HCT116 (cell line): Measurements from ENCODE around the gene SYNE2. TPM values are rescaled to one million over a fixed set of nuclear protein-coding genes. Genes with fewer than 3 reads are reported as not detected.

Experiments
- ATAC-seq: fragments of 200-7000 bp; cut with Tn5 transposase; 2 replicates; pipeline ENCODE4 v1.9.1; 2020; ENCODE audit warnings: mild to moderate bottlenecking, moderate library complexity
- BruUV-seq: library from RNA; stranded (reverse); fragments of 400-500 nt; replicated peaks from 2 replicates; lab custom pipeline; 2021; lab: Mats Ljungman, UMichigan
- CTCF ChIA-PET: fragments of 300-600 bp; sonication (Branson Sonifier 250); formaldehyde crosslinking; loops from one replicate; lab custom pipeline; 2021; ENCODE audit warnings: antibody characterized with exemption; lab: Charles Lee
- POLR2A ChIA-PET: fragments of 300-600, 350-600 bp; sonication (Branson Sonifier 250); formaldehyde crosslinking; loops from one replicate; lab custom pipeline; 2021; ENCODE audit warnings: antibody characterized with exemption; lab: Charles Lee
- RAD21 ChIA-PET, 2 experiments: fragments of 300-600 bp; sonication (Branson Sonifier 250); formaldehyde crosslinking; loops; one replicate each; lab custom pipeline; 2023; ENCODE audit warnings: low total read pairs in 2 of 2; ENCODE audit not compliant: uncharacterized antibody in 2 of 2, unreplicated experiment in 2 of 2, low non-redundant PET in 1 of 2; lab: Charles Lee
- DNase-seq: peaks from one replicate; pipeline ENCODE4 v3.0.0-alpha.2; 2010; ENCODE audit warnings: low read depth, low spot score
- H2AFZ ChIP-seq: fragments of 200-600 bp; shearing (Covaris generic), sonication (generic); 2 replicates; pipeline ENCODE4 v1.6.1; 2017; ENCODE audit warnings: low read depth, mixed run types, mixed read lengths, antibody characterized with exemption, low read length; ENCODE audit not compliant: poor library complexity, severe bottlenecking
- H3K27ac ChIP-seq: 2 replicates; pipeline ENCODE4 v1.5.1; 2012; ENCODE audit warnings: low read depth, low read length
- H3K27me3 ChIP-seq: fragments of 200-600 bp; sonication (generic); 2 replicates; pipeline ENCODE4 v1.6.1; 2016; ENCODE audit warnings: mixed run types, low read length, mixed read lengths; ENCODE audit not compliant: insufficient read depth
- H3K36me3 ChIP-seq, 2 experiments: fragments of 200-500 bp in 1 of 2; fragments of 200-600 bp in 1 of 2; sonication (Bioruptor generic) in 1 of 2; sonication (generic) in 1 of 2; 2 replicates each; pipeline versions ENCODE4 v1.5.1 to v1.6.1; 2014 to 2016; ENCODE audit warnings: low read length in 2 of 2, inconsistent platforms in 1 of 2, mixed read lengths in 1 of 2, mixed run types in 1 of 2; ENCODE audit not compliant: insufficient read depth in 2 of 2, control insufficient read depth in 1 of 2
- H3K4me1 ChIP-seq, 2 experiments: fragments of 200-600 bp in 1 of 2; sonication (generic) in 1 of 2; 2 replicates each; pipeline versions ENCODE4 v1.5.1 to v1.6.1; 2012 to 2017; ENCODE audit warnings: low read length in 2 of 2, inconsistent platforms in 1 of 2, mild to moderate bottlenecking in 1 of 2, mixed read lengths in 1 of 2, mixed run types in 1 of 2, moderate library complexity in 1 of 2; ENCODE audit not compliant: insufficient read depth in 2 of 2, control insufficient read depth in 1 of 2
- H3K4me2 ChIP-seq: fragments of 200-600 bp; sonication (generic); 2 replicates; pipeline ENCODE4 v1.6.1; 2017; ENCODE audit warnings: mixed run types, low read length, mixed read lengths
- H3K4me3 ChIP-seq, 2 experiments: fragments of 200-600 bp in 1 of 2; sonication (generic) in 1 of 2; replicated peaks in 1 of 2; 2 replicates each; pipeline ENCODE4 v1.5.1; 2011 to 2016; ENCODE audit warnings: low read length in 2 of 2, control low read depth in 1 of 2, low read depth in 1 of 2, mild to moderate bottlenecking in 1 of 2, mixed read lengths in 1 of 2, mixed run types in 1 of 2
- H3K79me2 ChIP-seq: fragments of 200-600 bp; sonication (generic); 2 replicates; pipeline ENCODE4 v1.6.1; 2017; ENCODE audit warnings: mild to moderate bottlenecking, mixed run types, low read length, moderate library complexity, mixed read lengths; ENCODE audit not compliant: insufficient read depth
- H3K9ac ChIP-seq: fragments of 200-600 bp; sonication (generic); 2 replicates; pipeline ENCODE4 v1.6.1; 2016; ENCODE audit warnings: low read length, mixed read lengths
- H3K9me2 ChIP-seq: fragments of 200-600 bp; sonication (generic), shearing (Covaris generic); 2 replicates; pipeline ENCODE4 v1.6.1; 2017; ENCODE audit warnings: mixed run types, mild to moderate bottlenecking, moderate library complexity; ENCODE audit not compliant: insufficient read depth
- H3K9me3 ChIP-seq, 2 experiments: fragments of 200-500 bp in 1 of 2; fragments of 200-600 bp in 1 of 2; sonication (Bioruptor generic) in 1 of 2; sonication (generic) in 1 of 2; 2 replicates each; pipeline ENCODE4 v1.6.1; 2014 to 2017; ENCODE audit warnings: low read length in 2 of 2, mixed read lengths in 2 of 2, inconsistent platforms in 1 of 2, low read depth in 1 of 2, mild to moderate bottlenecking in 1 of 2, mixed run types in 1 of 2, moderate library complexity in 1 of 2; ENCODE audit not compliant: control insufficient read depth in 1 of 2, insufficient read depth in 1 of 2
- H4K20me1 ChIP-seq: fragments of 200-600 bp; sonication (generic), shearing (Covaris generic); 2 replicates; pipeline ENCODE4 v1.6.1; 2017; ENCODE audit warnings: mixed run types, mild to moderate bottlenecking, moderate library complexity; ENCODE audit not compliant: insufficient read depth
- CBX3 ChIP-seq: IDR thresholded peaks from 2 replicates; pipeline ENCODE4 v1.6.1; 2012; ENCODE audit warnings: low read depth
- CEBPB ChIP-seq: IDR thresholded peaks from 2 replicates; pipeline ENCODE4 v1.6.1; 2012; ENCODE audit warnings: low read depth
- ELF1 ChIP-seq: IDR thresholded peaks from 2 replicates; pipeline ENCODE4 v1.6.1; 2012; ENCODE audit warnings: low read depth, borderline replicate concordance
- EZH2 ChIP-seq: fragments of 200-600 bp; sonication (generic); IDR thresholded peaks from 2 replicates; pipeline ENCODE4 v1.6.1; 2017; ENCODE audit warnings: antibody characterized with exemption, mixed run types
- EZH2phosphoT487 ChIP-seq: fragments of 200-600 bp; IDR thresholded peaks from 2 replicates; pipeline ENCODE4 v1.6.1; 2018; ENCODE audit warnings: antibody characterized with exemption, borderline replicate concordance
- FOSL1 ChIP-seq: IDR thresholded peaks from 2 replicates; pipeline ENCODE4 v1.6.1; 2012; ENCODE audit warnings: low read depth
- JUND ChIP-seq: IDR thresholded peaks from 2 replicates; pipeline ENCODE4 v1.6.1; 2012
- POLR2A ChIP-seq: IDR thresholded peaks from 2 replicates; pipeline ENCODE4 v1.7.0; 2011; ENCODE audit warnings: borderline replicate concordance; ENCODE audit not compliant: insufficient read depth, insufficient read length; ENCODE audit errors: extremely low read depth
- POLR2AphosphoS5 ChIP-seq: IDR thresholded peaks from 2 replicates; pipeline ENCODE4 v1.6.1; 2011; ENCODE audit warnings: mild to moderate bottlenecking, low read depth, low read length, moderate library complexity
- RAD21 ChIP-seq: IDR thresholded peaks from 2 replicates; pipeline ENCODE4 v1.6.1; 2012; ENCODE audit warnings: low read depth, mild to moderate bottlenecking
- SIN3A ChIP-seq: IDR thresholded peaks from 2 replicates; pipeline ENCODE4 v1.6.1; 2012; ENCODE audit warnings: low read depth
- SP1 ChIP-seq: IDR thresholded peaks from 2 replicates; pipeline ENCODE4 v1.6.1; 2012; ENCODE audit warnings: low read depth
- SRF ChIP-seq: IDR thresholded peaks from 2 replicates; pipeline ENCODE4 v1.6.1; 2012; ENCODE audit warnings: low read depth
- TCF7L2 ChIP-seq: IDR thresholded peaks from 2 replicates; pipeline ENCODE4 v1.7.0; 2011; ENCODE audit warnings: borderline replicate concordance, inconsistent platforms; ENCODE audit not compliant: insufficient read depth, insufficient read length; ENCODE audit errors: extremely low read depth
- YY1 ChIP-seq: IDR thresholded peaks from 2 replicates; pipeline ENCODE4 v1.6.1; 2011; ENCODE audit warnings: low read length, low read depth, moderate library complexity, mild to moderate bottlenecking; ENCODE audit not compliant: insufficient replicate concordance; ENCODE audit errors: extremely low read depth
- ZNF274 ChIP-seq: fragments of 200-500 bp; sonication (Bioruptor generic); IDR thresholded peaks from 2 replicates; pipeline ENCODE4 v1.6.1; 2014; ENCODE audit warnings: mild to moderate bottlenecking, low read depth, low read length, inconsistent platforms
- intact Hi-C: fragments of 100-400 bp; cut with micrococcal nuclease; formaldehyde crosslinking; loops from 2 replicates; pipeline ENCODE4 v1.10.0; 2022
- total RNA-seq: library from RNA; stranded (reverse); gene quantifications from one replicate; pipeline ENCODE4 v1.2.1, GENCODE V29; 2021; ENCODE audit not compliant: unreplicated experiment
- TF ChIP-seq, protein P1 (sequence below): IDR thresholded peaks from 2 replicates; pipeline ENCODE4 v1.6.1; 2012
- TF ChIP-seq, protein P2 (sequence below): IDR thresholded peaks from 2 replicates; pipeline ENCODE4 v1.6.1; 2012
- TF ChIP-seq, protein P3 (sequence below): IDR thresholded peaks from 2 replicates; pipeline ENCODE4 v1.6.1; 2012; ENCODE audit warnings: low read depth
- TF ChIP-seq, protein P4 (sequence below), 3 experiments: fragments of 200-600 bp in 1 of 3; sonication (generic) in 1 of 3; IDR thresholded peaks in 2 of 3; conservative IDR thresholded peaks in 1 of 3; 2 replicates each; pipeline ENCODE4 v1.5.1; 2012 to 2017; ENCODE audit warnings: low read depth in 2 of 3, low read length in 2 of 3, antibody characterized with exemption in 1 of 3, borderline replicate concordance in 1 of 3, control low read depth in 1 of 3, mild to moderate bottlenecking in 1 of 3, mixed read lengths in 1 of 3, mixed run types in 1 of 3, moderate library complexity in 1 of 3; ENCODE audit not compliant: insufficient read depth in 1 of 3

Gene SYNE2
- total RNA-seq, 1 experiment from 2014 or later = 28.8 TPM

DNA sequence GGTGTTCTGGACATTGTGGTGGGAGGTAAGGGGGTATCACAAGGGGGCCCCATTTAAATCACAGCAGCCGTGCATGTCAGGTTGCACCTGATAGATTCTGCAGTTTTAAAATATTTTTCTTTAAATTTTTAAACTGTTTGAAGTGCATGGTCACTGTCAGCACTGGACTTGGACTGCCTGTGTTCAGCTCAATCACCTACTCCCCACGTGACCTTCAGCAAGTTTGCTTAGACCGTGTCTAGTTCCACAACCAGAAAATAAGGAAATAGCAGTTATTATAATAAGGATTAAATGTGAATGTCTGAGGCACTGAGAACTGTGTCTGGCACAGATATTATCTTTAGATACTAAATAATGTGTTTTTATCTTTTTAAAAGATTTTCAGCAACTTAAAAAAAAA lies 376.7 kb downstream of the SYNE2 start:
- ChIA-PET CTCF (no interaction called here), POLR2A (no interaction called here), RAD21 (no interaction called here)
- no peak overlapping the region for H3K4me2 ChIP-seq
- no peak overlapping the region for H3K9ac ChIP-seq
- DNase-seq (no peak), ATAC-seq (no peak)
- H4K20me1 ChIP-seq = no peaks in the 10 kb centered on the region
- BruUV-seq = no TSS peak
- no peak overlapping the region for H3K27ac ChIP-seq
- TF ChIP-seq, protein P1, sequence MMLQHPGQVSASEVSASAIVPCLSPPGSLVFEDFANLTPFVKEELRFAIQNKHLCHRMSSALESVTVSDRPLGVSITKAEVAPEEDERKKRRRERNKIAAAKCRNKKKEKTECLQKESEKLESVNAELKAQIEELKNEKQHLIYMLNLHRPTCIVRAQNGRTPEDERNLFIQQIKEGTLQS = no peak
- TF ChIP-seq ELF1 = no peak
- TF ChIP-seq, protein P2, sequence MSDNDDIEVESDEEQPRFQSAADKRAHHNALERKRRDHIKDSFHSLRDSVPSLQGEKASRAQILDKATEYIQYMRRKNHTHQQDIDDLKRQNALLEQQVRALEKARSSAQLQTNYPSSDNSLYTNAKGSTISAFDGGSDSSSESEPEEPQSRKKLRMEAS = no peak
- TF ChIP-seq, protein P3, sequence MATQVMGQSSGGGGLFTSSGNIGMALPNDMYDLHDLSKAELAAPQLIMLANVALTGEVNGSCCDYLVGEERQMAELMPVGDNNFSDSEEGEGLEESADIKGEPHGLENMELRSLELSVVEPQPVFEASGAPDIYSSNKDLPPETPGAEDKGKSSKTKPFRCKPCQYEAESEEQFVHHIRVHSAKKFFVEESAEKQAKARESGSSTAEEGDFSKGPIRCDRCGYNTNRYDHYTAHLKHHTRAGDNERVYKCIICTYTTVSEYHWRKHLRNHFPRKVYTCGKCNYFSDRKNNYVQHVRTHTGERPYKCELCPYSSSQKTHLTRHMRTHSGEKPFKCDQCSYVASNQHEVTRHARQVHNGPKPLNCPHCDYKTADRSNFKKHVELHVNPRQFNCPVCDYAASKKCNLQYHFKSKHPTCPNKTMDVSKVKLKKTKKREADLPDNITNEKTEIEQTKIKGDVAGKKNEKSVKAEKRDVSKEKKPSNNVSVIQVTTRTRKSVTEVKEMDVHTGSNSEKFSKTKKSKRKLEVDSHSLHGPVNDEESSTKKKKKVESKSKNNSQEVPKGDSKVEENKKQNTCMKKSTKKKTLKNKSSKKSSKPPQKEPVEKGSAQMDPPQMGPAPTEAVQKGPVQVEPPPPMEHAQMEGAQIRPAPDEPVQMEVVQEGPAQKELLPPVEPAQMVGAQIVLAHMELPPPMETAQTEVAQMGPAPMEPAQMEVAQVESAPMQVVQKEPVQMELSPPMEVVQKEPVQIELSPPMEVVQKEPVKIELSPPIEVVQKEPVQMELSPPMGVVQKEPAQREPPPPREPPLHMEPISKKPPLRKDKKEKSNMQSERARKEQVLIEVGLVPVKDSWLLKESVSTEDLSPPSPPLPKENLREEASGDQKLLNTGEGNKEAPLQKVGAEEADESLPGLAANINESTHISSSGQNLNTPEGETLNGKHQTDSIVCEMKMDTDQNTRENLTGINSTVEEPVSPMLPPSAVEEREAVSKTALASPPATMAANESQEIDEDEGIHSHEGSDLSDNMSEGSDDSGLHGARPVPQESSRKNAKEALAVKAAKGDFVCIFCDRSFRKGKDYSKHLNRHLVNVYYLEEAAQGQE = no peak
- TF ChIP-seq SP1 = no peak
- TF ChIP-seq SRF = no peak
- TF ChIP-seq POLR2AphosphoS5 = no peak
- no peak for TF ChIP-seq RAD21
- TF ChIP-seq ZNF274 = no peak
- no peak for TF ChIP-seq EZH2phosphoT487
- TF ChIP-seq TCF7L2 = no peak
- no peak for TF ChIP-seq SIN3A
- no peak for TF ChIP-seq POLR2A
- TF ChIP-seq CEBPB = no peak
- no peak for TF ChIP-seq FOSL1
- no peak for TF ChIP-seq YY1
- TF ChIP-seq, protein P4, sequence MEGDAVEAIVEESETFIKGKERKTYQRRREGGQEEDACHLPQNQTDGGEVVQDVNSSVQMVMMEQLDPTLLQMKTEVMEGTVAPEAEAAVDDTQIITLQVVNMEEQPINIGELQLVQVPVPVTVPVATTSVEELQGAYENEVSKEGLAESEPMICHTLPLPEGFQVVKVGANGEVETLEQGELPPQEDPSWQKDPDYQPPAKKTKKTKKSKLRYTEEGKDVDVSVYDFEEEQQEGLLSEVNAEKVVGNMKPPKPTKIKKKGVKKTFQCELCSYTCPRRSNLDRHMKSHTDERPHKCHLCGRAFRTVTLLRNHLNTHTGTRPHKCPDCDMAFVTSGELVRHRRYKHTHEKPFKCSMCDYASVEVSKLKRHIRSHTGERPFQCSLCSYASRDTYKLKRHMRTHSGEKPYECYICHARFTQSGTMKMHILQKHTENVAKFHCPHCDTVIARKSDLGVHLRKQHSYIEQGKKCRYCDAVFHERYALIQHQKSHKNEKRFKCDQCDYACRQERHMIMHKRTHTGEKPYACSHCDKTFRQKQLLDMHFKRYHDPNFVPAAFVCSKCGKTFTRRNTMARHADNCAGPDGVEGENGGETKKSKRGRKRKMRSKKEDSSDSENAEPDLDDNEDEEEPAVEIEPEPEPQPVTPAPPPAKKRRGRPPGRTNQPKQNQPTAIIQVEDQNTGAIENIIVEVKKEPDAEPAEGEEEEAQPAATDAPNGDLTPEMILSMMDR (IDR thresholded peaks at IDR 0.05 in 2 of 3, conservative IDR thresholded peaks at IDR 0.05 in 1 of 3; ENCODE audit: borderline replicate concordance in 1 of 3, insufficient read depth in 1 of 3, low read depth in 2 of 3, low read length in 2 of 3) = no peak
- TF ChIP-seq JUND = no peak
- no peak for TF ChIP-seq CBX3
- TF ChIP-seq EZH2 = no peak
- H3K4me1 ChIP-seq = no peaks in the 10 kb centered on the region
- H3K36me3 ChIP-seq = peaks cover 0 to 4% of the 10 kb centered on the region in 2 experiments; a peak in 2 of 4 replicates
- no peak overlapping the region for H3K4me3 ChIP-seq
- intact Hi-C loops = no loop called here
- no peaks in the 10 kb centered on the region for H3K27me3 ChIP-seq
- no peak overlapping the region for H2AFZ ChIP-seq
- no peaks in the 10 kb centered on the region for H3K9me3 ChIP-seq
- H3K9me2 ChIP-seq = no peaks in the 10 kb centered on the region
- H3K79me2 ChIP-seq = no peaks in the 10 kb centered on the region
